Prostate gland (tissue), 2 donors: ENCODE data around the gene CCBE1.

Experiments used
- CTCF ChIP-seq, 4 experiments: fragments of 200-600 bp in 2 of 4; fragments of 450-650 bp in 2 of 4; sonication (generic) in 2 of 4; IDR thresholded peaks; 1 replicate in 3 of 4; 2 replicates in 1 of 4; pipeline ENCODE4 v1.5.1; 2016 to 2019; ENCODE audit warnings: antibody characterized with exemption in 4 of 4, mild to moderate bottlenecking in 2 of 4, moderate library complexity in 2 of 4
- POLR2A ChIP-seq: fragments of 450-650 bp; IDR thresholded peaks from one replicate; pipeline ENCODE4 v1.6.1; 2016; ENCODE audit warnings: antibody characterized with exemption, mild to moderate bottlenecking
- POLR2AphosphoS5 ChIP-seq: sonication (generic); formaldehyde crosslinking; IDR thresholded peaks from one replicate; pipeline ENCODE4 v1.6.1; 2017; ENCODE audit warnings: antibody characterized with exemption

- TF ChIP-seq POLR2A (no peak), CTCF (IDR thresholded peaks at IDR 0.05) (no peak), POLR2AphosphoS5 (no peak)
Measured at GRCh38 chr18:59381949-59382348, 315.3 kb downstream of the CCBE1 start.
